Body of pancreas (tissue), 4 donors: ENCODE results near the gene TFDP2. TPM values are rescaled to one million over a fixed set of nuclear protein-coding genes. Genes with fewer than 3 reads are reported as not detected.

Source experiments
- ATAC-seq: fragments of 150-250 bp; one replicate; pipeline ENCODE4 v1.9.1; 2016
- DNase-seq, 4 donors: peaks; one replicate each; pipeline ENCODE4 v3.0.0-alpha.2; 2019
- H3K27ac ChIP-seq, 4 donors: fragments of 200-600 bp; sonication (generic); 1 replicate in 3 of 4; 2 replicates in 1 of 4; pipeline versions ENCODE4 v1.5.1 to v1.6.1; 2016 to 2019; ENCODE audit warnings: mild to moderate bottlenecking in 1 of 4, mixed read lengths in 1 of 4, moderate library complexity in 1 of 4
- H3K27me3 ChIP-seq, 2 donors: fragments of 200-600 bp; sonication (generic); one replicate each; pipeline ENCODE4 v1.6.0; 2016; ENCODE audit warnings: mild to moderate bottlenecking in 1 of 2
- H3K36me3 ChIP-seq, 2 donors: fragments of 200-600 bp; sonication (generic); replicated peaks in 1 of 2; 2 replicates each; pipeline ENCODE4 v1.5.1; 2016; ENCODE audit warnings: low read depth in 2 of 2; ENCODE audit not compliant: insufficient read depth in 1 of 2
- H3K4me1 ChIP-seq: fragments of 200-600 bp; sonication (generic); one replicate; pipeline ENCODE4 v1.6.0; 2016
- H3K4me3 ChIP-seq, 2 donors: fragments of 200-600 bp; sonication (generic); 1 replicate in 1 of 2; 2 replicates in 1 of 2; pipeline ENCODE4 v1.5.1; 2016 to 2019
- H3K9me3 ChIP-seq, 3 donors: fragments of 200-600 bp; sonication (generic); 1 replicate in 2 of 3; 2 replicates in 1 of 3; pipeline ENCODE4 v1.5.1; 2016
- CTCF ChIP-seq, 7 experiments: fragments of 450-650 bp in 4 of 7; fragments of 200-600 bp in 3 of 7; sonication (generic) in 3 of 7; IDR thresholded peaks; one replicate each; pipeline ENCODE4 v1.5.1; 2016 to 2019; ENCODE audit warnings: antibody characterized with exemption in 7 of 7
- POLR2A ChIP-seq, 3 donors: fragments of 450-650 bp; IDR thresholded peaks; one replicate each; pipeline ENCODE4 v1.6.1; 2016; ENCODE audit warnings: antibody characterized with exemption in 3 of 3, mild to moderate bottlenecking in 2 of 3
- WGBS, 2 donors: methylation state at CpG; one replicate each; pipeline ENCODE4 v1.1.5; 2017; 5-methylcytosine and 5-hydroxymethylcytosine counted together
- intact Hi-C: fragments of 100-400 bp; cut with DNase I; formaldehyde crosslinking; loops from one replicate; pipeline ENCODE4 v1.15.1; 2023
- total RNA-seq, 2 donors: library from RNA; depleted of rRNA; stranded (reverse); fragments of >200 nt; gene quantifications; one replicate each; pipeline ENCODE4 v1.1.0, GENCODE V29; 2016

The TFDP2 gene
- total RNA-seq, 2 donors from 2014 or later, result 8.9 to 21.5 TPM

- Histone ChIP-seq H3K27ac (no peak overlapping the region), H3K27me3 (no peaks in the 10 kb centered on the region), H3K9me3 (no peaks in the 10 kb centered on the region), H3K4me3 (no peak overlapping the region), H3K36me3 (peaks cover 0 to 2% of the 10 kb centered on the region in 2 donors), H3K4me1 (no peaks in the 10 kb centered on the region)
- 78 to 80% methylated on average over 8 of the region's 8 CpGs for WGBS, 2 donors
- no peak for ATAC-seq
- TF ChIP-seq CTCF (IDR thresholded peaks at IDR 0.05) (no peak), POLR2A (IDR thresholded peaks at IDR 0.05) (no peak)
- no peak for DNase-seq
- intact Hi-C loops, result loop anchor here (10.0 kb wide), 1 partner anchor 315 kb away; no protein-coding TSS in a partner anchor
Observed at GRCh38 chr3:141959589-141960554, 189.5 kb downstream of the TFDP2 start.

DNA sequence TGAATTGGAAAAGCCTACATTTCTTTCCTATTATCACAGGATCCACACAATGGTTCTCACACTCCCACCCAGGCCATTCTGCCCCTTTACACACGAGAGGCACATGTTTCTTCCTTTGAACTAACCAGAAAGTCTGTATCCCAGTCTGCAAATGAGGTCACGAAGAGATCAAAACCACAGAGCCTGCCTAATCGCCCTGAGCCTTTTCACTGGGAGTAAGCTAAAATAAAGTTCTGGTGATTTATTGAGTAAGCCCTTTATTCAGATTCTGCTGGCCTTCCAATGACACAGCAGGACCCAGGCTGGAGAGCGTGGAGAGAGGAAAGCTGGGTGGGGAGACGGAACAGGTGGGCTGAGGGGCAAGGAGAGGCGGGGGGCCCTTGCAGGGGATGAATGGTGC, 194.2 kb downstream of the TFDP2 start:
- H3K27ac ChIP-seq, result no peak overlapping the region
- WGBS, 2 donors, result 77 to 89% methylated on average over 6 of the region's 6 CpGs
- ATAC-seq, result no peak

GRCh38 chr3:141952611-141953010, 196.7 kb downstream of the TFDP2 start:
- Histone ChIP-seq H3K27ac (no peak overlapping the region), H3K4me1 (no peaks in the 10 kb centered on the region), H3K27me3 (no peaks in the 10 kb centered on the region), H3K4me3 (no peak overlapping the region), H3K9me3 (no peaks in the 10 kb centered on the region), H3K36me3 (peaks cover 0 to 2% of the 10 kb centered on the region in 2 donors)
- no peak for DNase-seq
- 92 to 96% methylated on average over 2 of the region's 2 CpGs for WGBS, 2 donors
- no peak for ATAC-seq
- TF ChIP-seq POLR2A (IDR thresholded peaks at IDR 0.05), result no peak
- no peak for TF ChIP-seq CTCF (IDR thresholded peaks at IDR 0.05)
- intact Hi-C loops, result no loop called here

More for the DNA sequence above, 194.2 kb downstream of the TFDP2 start:
- Histone ChIP-seq H3K4me3 (no peak overlapping the region), H3K9me3 (no peaks in the 10 kb centered on the region), H3K27me3 (no peaks in the 10 kb centered on the region), H3K36me3 (peaks cover 0 to 2% of the 10 kb centered on the region in 2 donors), H3K4me1 (no peaks in the 10 kb centered on the region)
- TF ChIP-seq POLR2A (IDR thresholded peaks at IDR 0.05) (no peak), CTCF (IDR thresholded peaks at IDR 0.05) (no peak)
- intact Hi-C loops, result no loop called here
- DNase-seq, result no peak

- DNase-seq (no peak), ATAC-seq (no peak)
- Histone ChIP-seq H3K27ac (no peak overlapping the region), H3K36me3 (peaks cover 0 to 2% of the 10 kb centered on the region in 2 donors), H3K4me1 (no peaks in the 10 kb centered on the region), H3K9me3 (no peaks in the 10 kb centered on the region), H3K27me3 (no peaks in the 10 kb centered on the region), H3K4me3 (no peak overlapping the region)
- 81 to 85% methylated on average over 4 of the region's 4 CpGs for WGBS, 2 donors
- intact Hi-C loops, result no loop called here
- TF ChIP-seq CTCF (IDR thresholded peaks at IDR 0.05), result no peak
Observed at GRCh38 chr3:141950572-141951493, 198.5 kb downstream of the TFDP2 start.
